GDM1 (cell line): ENCODE results near the gene ACSS3.
"Not testable (repeated sequence)": the region's sequence is repeated elsewhere in the genome, so short reads cannot be mapped to it uniquely, and the experiment has no call there.

Source experiments
- DNase-seq: peaks from one replicate; lab custom pipeline; 2025; lab: John Stamatoyannopoulos, UW

Gene ACSS3

GRCh38 chr12:81094718-81095360 is 17.0 kb downstream of the ACSS3 start:
- DNase-seq = no peak

GRCh38 chr12:81095501-81096232 is 17.8 kb downstream of the ACSS3 start:
- DNase-seq = no peak

GRCh38 chr12:81105687-81106086 is 27.8 kb downstream of the ACSS3 start:
- no peak for DNase-seq

GRCh38 chr12:81114226-81114625 is 36.3 kb downstream of the ACSS3 start:
- no peak for DNase-seq

GRCh38 chr12:81119069-81119468 is 41.2 kb downstream of the ACSS3 start:
- DNase-seq = not testable (repeated sequence)

GRCh38 chr12:81120961-81121360 is 43.1 kb downstream of the ACSS3 start:
- DNase-seq = no peak

- DNase-seq = no peak
Measured at GRCh38 chr12:81123611-81124010, 45.7 kb downstream of the ACSS3 start.

- DNase-seq = no peak
Measured at GRCh38 chr12:81125691-81126090, 47.8 kb downstream of the ACSS3 start.

- DNase-seq = no peak
Measured at GRCh38 chr12:81128930-81129554, 51.2 kb downstream of the ACSS3 start.

GRCh38 chr12:81136519-81136918 is 58.6 kb downstream of the ACSS3 start:
- DNase-seq = no peak

GRCh38 chr12:81137801-81138200 is 59.9 kb downstream of the ACSS3 start:
- DNase-seq = no peak

GRCh38 chr12:81141217-81141616 is 63.3 kb downstream of the ACSS3 start:
- no peak for DNase-seq

- DNase-seq = no peak
Measured at GRCh38 chr12:81143057-81143456, 65.2 kb downstream of the ACSS3 start.

GRCh38 chr12:81146228-81147225 is 68.6 kb downstream of the ACSS3 start:
- DNase-seq = no peak

GRCh38 chr12:81147292-81147919 is 69.5 kb downstream of the ACSS3 start:
- DNase-seq = no peak

GRCh38 chr12:81150382-81150781 is 72.5 kb downstream of the ACSS3 start:
- DNase-seq = no peak

GRCh38 chr12:81159856-81160255 is 82.0 kb downstream of the ACSS3 start:
- DNase-seq = no peak

GRCh38 chr12:81161680-81162079 is 83.8 kb downstream of the ACSS3 start:
- DNase-seq = no peak

GRCh38 chr12:81162391-81163136 is 84.7 kb downstream of the ACSS3 start:
- DNase-seq = no peak

GRCh38 chr12:81164827-81165226 is 86.9 kb downstream of the ACSS3 start:
- no peak for DNase-seq

GRCh38 chr12:81166790-81167189 is 88.9 kb downstream of the ACSS3 start:
- DNase-seq = no peak
